GM23248 (cell line): Measurements from ENCODE around the gene GALNT13. TPM values are rescaled to one million over a fixed set of nuclear protein-coding genes. Genes with fewer than 3 reads are reported as not detected.

Experiments
- DNase-seq: peaks from one replicate; pipeline ENCODE4 v3.0.0-alpha.2; 2015
- H2AFZ ChIP-seq: fragments of 200-600 bp; sonication (generic); 2 replicates; pipeline ENCODE4 v1.6.1; 2016; ENCODE audit warnings: antibody characterized with exemption
- H3F3A ChIP-seq: fragments of 200-600 bp; sonication (generic); 2 replicates; pipeline ENCODE4 v1.6.1; 2016; ENCODE audit warnings: mild to moderate bottlenecking, antibody characterized with exemption, mixed run types; ENCODE audit not compliant: insufficient read depth
- H3K27ac ChIP-seq: fragments of 200-600 bp; sonication (generic); 2 replicates; pipeline ENCODE4 v1.5.1; 2016; ENCODE audit warnings: mild to moderate bottlenecking
- H3K27me3 ChIP-seq: fragments of 200-600 bp; sonication (generic); replicated peaks from 2 replicates; pipeline ENCODE4 v1.6.1; 2016; ENCODE audit warnings: mild to moderate bottlenecking; ENCODE audit not compliant: insufficient read depth
- H3K36me3 ChIP-seq: fragments of 200-600 bp; sonication (generic); 2 replicates; pipeline ENCODE4 v1.6.1; 2016; ENCODE audit warnings: low read depth, mild to moderate bottlenecking
- H3K4me1 ChIP-seq: fragments of 200-600 bp; sonication (generic); 2 replicates; pipeline ENCODE4 v1.6.1; 2016; ENCODE audit warnings: mild to moderate bottlenecking; ENCODE audit not compliant: insufficient read depth
- H3K4me2 ChIP-seq: fragments of 200-600 bp; sonication (generic); one replicate; pipeline ENCODE4 v1.6.1; 2016; ENCODE audit warnings: mild to moderate bottlenecking; ENCODE audit not compliant: unreplicated experiment
- H3K4me3 ChIP-seq: fragments of 200-600 bp; sonication (generic); 2 replicates; pipeline ENCODE4 v1.5.1; 2016; ENCODE audit warnings: mild to moderate bottlenecking
- H3K79me2 ChIP-seq: fragments of 200-600 bp; sonication (generic); 2 replicates; pipeline ENCODE4 v1.6.1; 2016; ENCODE audit warnings: mild to moderate bottlenecking; ENCODE audit not compliant: insufficient read depth
- H3K9ac ChIP-seq: fragments of 200-600 bp; sonication (generic); 2 replicates; pipeline ENCODE4 v1.6.1; 2016; ENCODE audit warnings: mild to moderate bottlenecking
- H3K9me2 ChIP-seq: fragments of 200-600 bp; sonication (generic); 2 replicates; pipeline ENCODE4 v1.6.1; 2016; ENCODE audit warnings: mixed run types, mild to moderate bottlenecking, moderate library complexity; ENCODE audit not compliant: insufficient read depth
- H3K9me3 ChIP-seq: fragments of 200-600 bp; sonication (generic); one replicate; pipeline ENCODE4 v1.6.1; 2017; ENCODE audit warnings: low read depth
- H4K20me1 ChIP-seq: fragments of 200-600 bp; sonication (generic); 2 replicates; pipeline ENCODE4 v1.6.0; 2016; ENCODE audit not compliant: insufficient read depth
- EZH2 ChIP-seq: fragments of 200-600 bp; sonication (generic); IDR thresholded peaks from 2 replicates; pipeline ENCODE4 v1.6.1; 2018; ENCODE audit warnings: antibody characterized with exemption, mild to moderate bottlenecking; ENCODE audit not compliant: insufficient read depth, poor library complexity, severe bottlenecking
- EZH2phosphoT487 ChIP-seq: fragments of 200-600 bp; sonication (generic); IDR thresholded peaks from 2 replicates; pipeline ENCODE4 v1.6.1; 2018; ENCODE audit warnings: antibody characterized with exemption, moderate library complexity, mild to moderate bottlenecking, low read depth; ENCODE audit not compliant: insufficient read depth
- WGBS, 2 experiments: methylation state at CpG; one replicate each; pipeline ENCODE4 v1.1.6; 2015 to 2017; ENCODE audit warnings: low lambda C conversion rate in 2 of 2, low coverage in 1 of 2; ENCODE audit errors: missing lambda C conversion rate in 2 of 2; 5-methylcytosine and 5-hydroxymethylcytosine counted together
- in situ Hi-C: fragments of 300-500 bp; cut with MboI; formaldehyde crosslinking; loops from 2 replicates; pipeline ENCODE4 v1.15.0; 2020
- polyA plus RNA-seq: library from polyadenylated mRNA; unstranded; fragments of >200 nt; fragmentation: Nextera tagmentation; extraction: Ambion mirVana; gene quantifications from 2 replicates; pipeline ENCODE4 v1.2.1, GENCODE V29; 2016
- total RNA-seq: library from RNA; depleted of rRNA; stranded (reverse); fragments of >200 nt; shearing (Covaris generic); gene quantifications from 2 replicates; pipeline ENCODE4 v1.2.3, GENCODE V29; 2014

The GALNT13 gene
- total and polyA plus RNA-seq, 2 experiments from 2014 or later: 0.11 TPM; not detected in 1

DNA sequence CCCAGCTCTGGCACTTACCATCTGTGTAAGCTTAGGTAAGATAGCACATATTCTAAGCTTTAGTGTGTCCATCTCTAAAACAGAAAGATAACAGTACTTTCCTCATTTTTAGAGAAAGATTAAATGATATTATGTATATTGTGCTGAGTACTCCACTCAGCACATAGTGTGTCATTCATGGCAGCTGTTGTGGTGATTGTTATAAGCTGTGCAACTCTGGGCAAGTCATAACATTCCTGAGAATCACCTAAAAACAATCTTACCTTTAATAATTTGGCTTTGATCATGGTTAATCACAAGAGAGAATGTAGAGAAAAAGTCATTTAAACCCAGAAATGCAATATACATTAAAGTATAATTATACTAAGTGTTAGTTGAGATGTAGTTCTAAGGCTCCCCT, 391.5 kb downstream of the GALNT13 start:
- Histone ChIP-seq H2AFZ (no peak overlapping the region), H3K9me2 (no peaks in the 10 kb centered on the region), H3K9ac (no peak overlapping the region), H3K36me3 (no peaks in the 10 kb centered on the region), H3F3A (no peaks in the 10 kb centered on the region), H3K27ac (no peak overlapping the region), H3K4me1 (no peaks in the 10 kb centered on the region), H3K9me3 (no peaks in the 10 kb centered on the region), H3K4me2 (no peak overlapping the region), H3K27me3 (no peaks in the 10 kb centered on the region), H3K79me2 (no peaks in the 10 kb centered on the region), H4K20me1 (no peaks in the 10 kb centered on the region), H3K4me3 (no peak overlapping the region)
- in situ Hi-C loops: no loop called here
- DNase-seq: no peak
- TF ChIP-seq EZH2: no peak
- TF ChIP-seq EZH2phosphoT487: no peak

DNA sequence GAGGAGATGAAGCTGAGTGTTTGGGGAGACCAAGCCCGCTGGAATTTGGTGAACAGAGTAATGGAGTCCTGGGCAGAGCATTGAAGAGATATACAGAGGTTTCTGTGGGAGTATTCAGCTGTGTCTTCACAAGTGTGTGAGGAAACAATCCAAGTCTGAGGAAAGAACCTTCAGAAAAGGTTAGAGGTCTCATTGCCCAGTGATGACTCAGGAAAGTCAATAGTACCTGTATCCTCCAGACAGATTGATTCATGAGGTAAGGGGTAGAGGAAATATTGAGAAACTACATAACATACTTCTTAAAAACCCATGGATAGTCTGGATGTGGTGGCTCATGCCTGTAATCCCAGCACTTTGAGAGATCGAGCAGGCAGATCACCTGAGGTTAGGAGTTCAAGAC, 392.3 kb downstream of the GALNT13 start:
- DNase-seq: no peak
- H3K27me3 ChIP-seq: no peaks in the 10 kb centered on the region
- H2AFZ ChIP-seq: no peak overlapping the region
- H3K4me3 ChIP-seq: no peak overlapping the region
- H3K27ac ChIP-seq: no peak overlapping the region
- in situ Hi-C loops: no loop called here
- 40 to 41% methylated on average over 2 of the region's 2 CpGs for WGBS, 2 experiments
- no peaks in the 10 kb centered on the region for H3K9me3 ChIP-seq
- TF ChIP-seq EZH2 (no peak), EZH2phosphoT487 (no peak)
- no peaks in the 10 kb centered on the region for H3K9me2 ChIP-seq
- no peak overlapping the region for H3K4me2 ChIP-seq
- no peaks in the 10 kb centered on the region for H3K4me1 ChIP-seq
- no peaks in the 10 kb centered on the region for H4K20me1 ChIP-seq
- H3K79me2 ChIP-seq: no peaks in the 10 kb centered on the region
- no peaks in the 10 kb centered on the region for H3F3A ChIP-seq
- no peak overlapping the region for H3K9ac ChIP-seq
- H3K36me3 ChIP-seq: no peaks in the 10 kb centered on the region

DNA sequence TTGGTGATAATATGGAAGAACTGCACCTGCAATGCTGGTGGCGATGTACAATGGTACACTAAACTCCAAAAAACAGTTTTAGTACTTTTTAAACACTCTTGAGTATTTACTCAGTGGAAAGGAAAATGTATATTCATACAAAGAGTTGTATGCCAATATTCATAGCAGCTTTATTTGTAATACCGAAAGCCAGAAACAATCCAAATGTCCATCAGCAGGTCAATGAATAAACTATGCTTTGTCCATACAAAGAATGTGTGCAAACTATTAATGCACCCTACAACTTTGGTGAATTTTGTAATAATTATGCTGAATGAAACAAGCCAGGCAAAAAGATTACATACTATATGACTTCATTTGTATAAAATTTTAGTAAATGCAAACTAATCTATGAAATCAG, 396.3 kb downstream of the GALNT13 start:
- Histone ChIP-seq H3K9ac (no peak overlapping the region), H3K9me2 (no peaks in the 10 kb centered on the region), H3K79me2 (no peaks in the 10 kb centered on the region), H3K27me3 (no peaks in the 10 kb centered on the region), H4K20me1 (no peaks in the 10 kb centered on the region), H2AFZ (no peak overlapping the region), H3F3A (no peaks in the 10 kb centered on the region), H3K36me3 (no peaks in the 10 kb centered on the region), H3K4me3 (no peak overlapping the region), H3K27ac (no peak overlapping the region), H3K9me3 (no peaks in the 10 kb centered on the region), H3K4me1 (no peaks in the 10 kb centered on the region), H3K4me2 (no peak overlapping the region)
- WGBS, 2 experiments: 52 to 59% methylated on average over 2 of the region's 2 CpGs
- in situ Hi-C loops: no loop called here
- no peak for DNase-seq
- TF ChIP-seq EZH2: no peak
- TF ChIP-seq EZH2phosphoT487: no peak

DNA sequence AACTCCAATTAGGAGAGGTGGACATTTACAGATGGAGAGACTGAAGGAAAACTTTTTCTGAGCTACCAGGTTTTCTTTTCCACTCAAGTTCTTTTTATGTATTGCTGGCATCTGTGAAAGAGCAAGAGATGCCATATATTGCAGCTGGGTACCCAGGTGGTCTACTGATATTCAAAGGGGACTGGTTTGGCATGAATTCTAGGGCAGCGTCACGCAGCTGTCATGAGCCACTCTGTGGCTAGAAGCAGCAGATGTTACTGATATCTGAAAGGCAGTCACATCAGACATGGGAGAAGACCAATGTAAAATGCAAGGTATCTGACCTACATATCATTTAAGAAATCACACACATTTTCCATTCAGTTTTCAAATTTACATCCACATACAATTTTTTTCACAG, 408.8 kb downstream of the GALNT13 start:
- H3K27ac ChIP-seq: no peak overlapping the region
- no peaks in the 10 kb centered on the region for H3K27me3 ChIP-seq
- no peaks in the 10 kb centered on the region for H3K9me3 ChIP-seq
- no peaks in the 10 kb centered on the region for H3K36me3 ChIP-seq
- no peaks in the 10 kb centered on the region for H4K20me1 ChIP-seq
- in situ Hi-C loops: no loop called here
- DNase-seq: no peak
- WGBS, 2 experiments: 6 to 9% methylated on average over 2 of the region's 2 CpGs
- H2AFZ ChIP-seq: no peak overlapping the region
- H3K4me1 ChIP-seq: no peaks in the 10 kb centered on the region
- TF ChIP-seq EZH2 (no peak), EZH2phosphoT487 (no peak)
- no peak overlapping the region for H3K4me2 ChIP-seq
- H3F3A ChIP-seq: no peaks in the 10 kb centered on the region
- no peaks in the 10 kb centered on the region for H3K9me2 ChIP-seq
- H3K4me3 ChIP-seq: no peak overlapping the region
- H3K79me2 ChIP-seq: no peaks in the 10 kb centered on the region
- no peak overlapping the region for H3K9ac ChIP-seq

DNA sequence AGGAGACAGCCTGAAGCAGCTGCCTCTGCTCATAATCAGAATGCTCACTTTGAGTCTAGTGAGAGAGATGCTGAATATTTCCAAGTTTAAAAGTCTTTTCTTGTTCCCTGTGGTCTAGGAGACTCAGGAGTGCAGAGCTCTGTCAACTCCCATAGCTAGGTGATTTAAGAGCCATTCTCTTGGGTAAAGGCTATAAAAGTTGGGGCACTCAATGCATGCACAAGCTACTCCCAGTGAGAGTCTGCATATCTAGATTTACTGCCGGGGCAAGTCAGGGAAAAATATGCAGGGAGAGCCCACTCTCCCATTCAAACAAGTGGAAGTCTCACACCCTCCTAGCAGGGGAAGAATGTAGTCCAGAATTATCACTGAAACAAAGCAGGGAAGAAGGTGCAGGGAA, 418.1 kb downstream of the GALNT13 start:
- H3K4me1 ChIP-seq: no peaks in the 10 kb centered on the region
- WGBS, 2 experiments: 39 to 43% methylated on average over 1 of the region's 1 CpG
- H3K9me2 ChIP-seq: no peaks in the 10 kb centered on the region

More for the DNA sequence above, 418.1 kb downstream of the GALNT13 start:
- no peaks in the 10 kb centered on the region for H3F3A ChIP-seq
- H3K27ac ChIP-seq: no peak overlapping the region
- DNase-seq: no peak
- H3K9me3 ChIP-seq: no peaks in the 10 kb centered on the region
- TF ChIP-seq EZH2phosphoT487: no peak
- TF ChIP-seq EZH2: no peak
- in situ Hi-C loops: no loop called here
- H2AFZ ChIP-seq: no peak overlapping the region
- no peaks in the 10 kb centered on the region for H4K20me1 ChIP-seq
- H3K4me2 ChIP-seq: no peak overlapping the region
- H3K27me3 ChIP-seq: no peaks in the 10 kb centered on the region
- H3K79me2 ChIP-seq: no peaks in the 10 kb centered on the region
- no peak overlapping the region for H3K9ac ChIP-seq
- H3K4me3 ChIP-seq: no peak overlapping the region
- no peaks in the 10 kb centered on the region for H3K36me3 ChIP-seq
